Esophagus squamous epithelium (tissue), 4 donors: ENCODE data around the gene CEBPE.
"Not testable (repeated sequence)": the region's sequence is repeated elsewhere in the genome, so short reads cannot be mapped to it uniquely, and the experiment has no call there.

Source experiments
- POLR2A ChIP-seq, 4 donors: fragments of 450-650 bp; IDR thresholded peaks; one replicate each; pipeline ENCODE4 v1.6.1; 2017; ENCODE audit warnings: antibody characterized with exemption in 4 of 4, mild to moderate bottlenecking in 4 of 4, moderate library complexity in 3 of 4
- TF ChIP-seq, protein P1 (sequence below), 6 experiments: fragments of 450-650 bp in 4 of 6; fragments of 200-600 bp in 2 of 6; sonication (generic) in 2 of 6; IDR thresholded peaks; one replicate each; pipeline ENCODE4 v1.5.1; 2016 to 2019; ENCODE audit warnings: antibody characterized with exemption in 6 of 6, mild to moderate bottlenecking in 4 of 6, moderate library complexity in 4 of 6

DNA sequence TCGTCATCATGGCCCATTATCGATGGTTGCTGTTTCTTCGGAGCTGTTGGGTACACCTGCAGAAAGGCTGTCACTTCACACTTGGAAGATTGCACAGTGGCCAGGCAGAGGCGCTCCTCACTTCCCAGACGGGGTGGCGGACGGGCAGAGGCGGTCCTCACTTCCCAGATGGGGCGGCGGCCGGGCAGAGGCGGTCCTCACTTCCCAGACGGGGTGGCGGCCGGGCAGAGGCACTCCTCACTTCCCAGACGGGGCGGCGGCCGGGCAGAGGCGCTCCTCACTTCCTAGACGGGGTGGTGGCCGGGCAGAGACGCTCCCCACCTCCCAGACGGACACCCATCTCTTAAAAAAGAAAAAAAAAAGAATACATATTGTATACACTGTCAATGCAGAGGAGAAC lies 10.9 kb downstream of the CEBPE start:
- TF ChIP-seq, protein P1, sequence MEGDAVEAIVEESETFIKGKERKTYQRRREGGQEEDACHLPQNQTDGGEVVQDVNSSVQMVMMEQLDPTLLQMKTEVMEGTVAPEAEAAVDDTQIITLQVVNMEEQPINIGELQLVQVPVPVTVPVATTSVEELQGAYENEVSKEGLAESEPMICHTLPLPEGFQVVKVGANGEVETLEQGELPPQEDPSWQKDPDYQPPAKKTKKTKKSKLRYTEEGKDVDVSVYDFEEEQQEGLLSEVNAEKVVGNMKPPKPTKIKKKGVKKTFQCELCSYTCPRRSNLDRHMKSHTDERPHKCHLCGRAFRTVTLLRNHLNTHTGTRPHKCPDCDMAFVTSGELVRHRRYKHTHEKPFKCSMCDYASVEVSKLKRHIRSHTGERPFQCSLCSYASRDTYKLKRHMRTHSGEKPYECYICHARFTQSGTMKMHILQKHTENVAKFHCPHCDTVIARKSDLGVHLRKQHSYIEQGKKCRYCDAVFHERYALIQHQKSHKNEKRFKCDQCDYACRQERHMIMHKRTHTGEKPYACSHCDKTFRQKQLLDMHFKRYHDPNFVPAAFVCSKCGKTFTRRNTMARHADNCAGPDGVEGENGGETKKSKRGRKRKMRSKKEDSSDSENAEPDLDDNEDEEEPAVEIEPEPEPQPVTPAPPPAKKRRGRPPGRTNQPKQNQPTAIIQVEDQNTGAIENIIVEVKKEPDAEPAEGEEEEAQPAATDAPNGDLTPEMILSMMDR (IDR thresholded peaks at IDR 0.05): not testable (repeated sequence)
- not testable (repeated sequence) for TF ChIP-seq POLR2A (IDR thresholded peaks at IDR 0.05)
